Measurements from ENCODE around the gene SLC36A1.

- TF ChIP-seq, protein P1, sequence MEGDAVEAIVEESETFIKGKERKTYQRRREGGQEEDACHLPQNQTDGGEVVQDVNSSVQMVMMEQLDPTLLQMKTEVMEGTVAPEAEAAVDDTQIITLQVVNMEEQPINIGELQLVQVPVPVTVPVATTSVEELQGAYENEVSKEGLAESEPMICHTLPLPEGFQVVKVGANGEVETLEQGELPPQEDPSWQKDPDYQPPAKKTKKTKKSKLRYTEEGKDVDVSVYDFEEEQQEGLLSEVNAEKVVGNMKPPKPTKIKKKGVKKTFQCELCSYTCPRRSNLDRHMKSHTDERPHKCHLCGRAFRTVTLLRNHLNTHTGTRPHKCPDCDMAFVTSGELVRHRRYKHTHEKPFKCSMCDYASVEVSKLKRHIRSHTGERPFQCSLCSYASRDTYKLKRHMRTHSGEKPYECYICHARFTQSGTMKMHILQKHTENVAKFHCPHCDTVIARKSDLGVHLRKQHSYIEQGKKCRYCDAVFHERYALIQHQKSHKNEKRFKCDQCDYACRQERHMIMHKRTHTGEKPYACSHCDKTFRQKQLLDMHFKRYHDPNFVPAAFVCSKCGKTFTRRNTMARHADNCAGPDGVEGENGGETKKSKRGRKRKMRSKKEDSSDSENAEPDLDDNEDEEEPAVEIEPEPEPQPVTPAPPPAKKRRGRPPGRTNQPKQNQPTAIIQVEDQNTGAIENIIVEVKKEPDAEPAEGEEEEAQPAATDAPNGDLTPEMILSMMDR (IDR thresholded peaks at IDR 0.05; ENCODE audit: borderline replicate concordance, extremely low read depth, low read length, poor library complexity, severe bottlenecking), result no peak
- no peak for TF ChIP-seq EZH2 (IDR thresholded peaks at IDR 0.05; ENCODE audit: borderline replicate concordance, low read depth, low read length, severe bottlenecking)
These were observed 2.4 kb downstream of the SLC36A1 start for GRCh38 chr5:151449839-151450238.

All from DND-41 (cell line).